ENCODE measurements around the gene TBRG4. TPM values are rescaled to one million over a fixed set of nuclear protein-coding genes. Genes with fewer than 3 reads are reported as not detected.

TBRG4 gene
- total RNA-seq (2022; extraction: Qiagen RNA extraction) = 109 to 118 TPM (median 115 TPM) in 5 replicates

GRCh38 chr7:45111298-45112223 lies at the start of gene TBRG4:
TSS of gene TBRG4 (minus strand) at chr7:45111697. CDS start at chr7:45109237, 2,460 bp downstream.

GRCh38 chr7:45157653-45158401 lies 46.3 kb upstream of the TBRG4 start, which contains the start of gene RAMP3:
TSS of gene RAMP3 (plus strand) at chr7:45157791. CDS start at chr7:45157829, 38 bp downstream.

GRCh38 chr7:45088821-45089340 lies 22.6 kb downstream of the TBRG4 start, which contains the start of gene NACAD:
TSS of gene NACAD (minus strand) at chr7:45088969. CDS start at chr7:45088894, 75 bp downstream.

Other genes with a start within 250 kb of the TBRG4 start
- gene PURB, start 226.2 kb downstream of the TBRG4 start, total RNA-seq (2022; extraction: Qiagen RNA extraction) = 10.5 to 12.4 TPM (median 11.1 TPM) in 5 replicates
- 0.08 to 0.14 TPM (median 0.12 TPM) in 5 replicates for gene MYO1G, start 132.7 kb downstream of the TBRG4 start, total RNA-seq (2022; extraction: Qiagen RNA extraction)
- gene CCM2, start 111.5 kb downstream of the TBRG4 start, total RNA-seq (2022; extraction: Qiagen RNA extraction) = 35.8 to 48.2 TPM (median 45.8 TPM) in 5 replicates
- gene NACAD, start 22.7 kb downstream of the TBRG4 start, total RNA-seq (2022; extraction: Qiagen RNA extraction) = 0.14 to 0.35 TPM (median 0.18 TPM) in 5 replicates
- not detected in 5 replicates for gene RAMP3, start 46.1 kb upstream of the TBRG4 start, total RNA-seq (2022; extraction: Qiagen RNA extraction)

Measured in A549 treated with CORT108297 at 1 μM for 4 hours (cell line).